Endothelial cell of umbilical vein (primary cell): ENCODE data around the gene ECT2.

Experiments used
- CTCF ChIP-seq, 2 donors: IDR thresholded peaks; 1 replicate in 1 of 2; 2 replicates in 1 of 2; pipeline ENCODE4 v1.5.1; 2011; ENCODE audit warnings: low read length in 2 of 2, mild to moderate bottlenecking in 2 of 2, moderate library complexity in 2 of 2, control low read depth in 1 of 2, inconsistent platforms in 1 of 2, low read depth in 1 of 2; ENCODE audit not compliant: insufficient read depth in 1 of 2; ENCODE audit errors: extremely low read depth in 1 of 2
- EZH2 ChIP-seq: IDR thresholded peaks from 2 replicates; pipeline ENCODE4 v1.6.1; 2012; ENCODE audit warnings: borderline replicate concordance, low read depth, mild to moderate bottlenecking, moderate library complexity, low read length, inconsistent platforms; ENCODE audit not compliant: severe bottlenecking
- POLR2A ChIP-seq: IDR thresholded peaks from 2 replicates; pipeline ENCODE4 v1.6.1; 2012; ENCODE audit warnings: low read depth, mild to moderate bottlenecking, control low read depth, low read length

DNA sequence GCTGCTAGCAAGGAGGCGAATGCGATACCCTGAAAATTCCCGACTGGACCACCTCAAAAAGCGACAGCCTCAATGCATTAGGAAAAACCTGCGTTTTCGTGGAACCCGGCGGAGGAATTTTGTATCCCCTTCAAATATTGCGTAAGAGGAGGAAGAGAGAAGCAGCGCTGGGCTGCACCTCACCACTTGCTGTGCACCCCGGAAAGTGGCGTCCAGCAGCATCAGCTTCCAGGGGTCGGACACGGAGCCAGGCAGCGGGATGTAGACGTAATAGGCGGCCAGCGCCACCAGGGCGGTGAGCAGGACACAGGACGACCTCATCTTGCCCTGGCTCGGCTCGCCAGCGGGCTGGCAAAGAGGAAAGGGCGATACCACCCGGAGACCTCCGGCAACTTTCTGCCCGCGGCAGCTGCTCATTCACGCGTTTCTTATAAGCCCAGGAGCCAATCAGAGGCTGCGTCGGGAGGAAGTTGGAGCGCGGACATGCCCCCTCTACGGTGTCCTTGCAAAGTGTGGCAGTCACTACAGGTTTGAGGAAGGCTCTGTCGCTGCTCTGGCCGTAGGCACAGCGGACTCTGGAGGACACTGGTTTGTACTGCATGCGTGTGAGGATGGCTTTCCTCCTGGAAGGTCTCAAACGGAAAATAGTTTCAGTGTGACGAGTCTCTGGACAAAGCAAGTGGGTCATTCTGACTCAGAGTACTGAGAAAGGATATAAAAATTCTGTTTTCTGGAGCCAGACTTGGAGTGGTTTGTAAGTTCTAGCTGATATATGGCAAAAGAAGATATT is 39.7 kb upstream of the ECT2 start, which contains the start of gene NCEH1:
- TF ChIP-seq EZH2 (no peak), POLR2A (peak; percentile 99), CTCF (IDR thresholded peaks at IDR 0.05; ENCODE audit: extremely low read depth in 1 of 2, insufficient read depth in 1 of 2, low read depth in 1 of 2, low read length in 2 of 2) (peak; percentile 75 to 88)
